Measurements from ENCODE around the gene ZGPAT.

- TF ChIP-seq CTCF (IDR thresholded peaks at IDR 0.05): no peak
- TF ChIP-seq EP300 (IDR thresholded peaks at IDR 0.05): no peak
- TF ChIP-seq POLR2AphosphoS5 (IDR thresholded peaks at IDR 0.05): no peak
Observed at GRCh38 chr20:63664861-63665594, 42.8 kb upstream of the ZGPAT start.
